Loucy (cell line): Measurements from ENCODE around the gene UAP1L1.

Source experiments
- CTCF ChIP-seq: fragments of 200-600 bp; sonication (generic); conservative IDR thresholded peaks from 2 replicates; pipeline ENCODE4 v1.5.1; 2014; ENCODE audit warnings: mild to moderate bottlenecking, antibody characterized with exemption, low read length
- EZH2phosphoT487 ChIP-seq: fragments of 200-600 bp; IDR thresholded peaks from 2 replicates; pipeline ENCODE4 v1.6.1; 2018; ENCODE audit warnings: antibody characterized with exemption, mild to moderate bottlenecking, moderate library complexity, borderline replicate concordance

- no peak for TF ChIP-seq CTCF
- no peak for TF ChIP-seq EZH2phosphoT487
These were observed 20.6 kb downstream of the UAP1L1 start for GRCh38 chr9:137097761-137098462.
